K562 (cell line): ENCODE results near the gene FOSL1. TPM values are rescaled to one million over a fixed set of nuclear protein-coding genes. Genes with fewer than 3 reads are reported as not detected.

Source experiments
- CBX3 ChIP-seq, 2 experiments: IDR thresholded peaks; 1 replicate in 1 of 2; 2 replicates in 1 of 2; pipeline ENCODE4 v1.6.1; 2012; ENCODE audit warnings: inconsistent platforms in 2 of 2, low read length in 2 of 2, borderline replicate concordance in 1 of 2, control low read depth in 1 of 2
- CGGBP1 ChIP-seq: fragments of 250-450 bp; sonication (Bioruptor Pico); IDR thresholded peaks from 2 replicates; pipeline ENCODE4 v1.9.0; 2021; ENCODE audit warnings: mild to moderate bottlenecking
- KDM4B ChIP-seq, 2 experiments: fragments of 450-650 bp in 1 of 2; sonication (generic) in 1 of 2; IDR thresholded peaks; 2 replicates each; pipeline ENCODE4 v1.6.1; 2016 to 2017; ENCODE audit warnings: borderline replicate concordance in 2 of 2, antibody characterized with exemption in 1 of 2, low read depth in 1 of 2, mild to moderate bottlenecking in 1 of 2
- L3MBTL2 ChIP-seq: fragments of 450-650 bp; IDR thresholded peaks from 2 replicates; pipeline ENCODE4 v1.6.1; 2016; ENCODE audit warnings: mild to moderate bottlenecking, moderate library complexity
- MCM3 ChIP-seq: fragments of 450-650 bp; IDR thresholded peaks from 2 replicates; pipeline ENCODE4 v1.6.1; 2016
- MTF1 ChIP-seq: fragments of 250-450 bp; sonication (Bioruptor Pico); IDR thresholded peaks from 2 replicates; pipeline ENCODE4 v1.9.0; 2021; ENCODE audit warnings: moderate library complexity, mild to moderate bottlenecking, inconsistent platforms, borderline replicate concordance
- NFIX ChIP-seq: fragments of 250-450 bp; sonication (Bioruptor Pico); IDR thresholded peaks from 2 replicates; pipeline ENCODE4 v1.4.0; 2020; ENCODE audit warnings: low read depth, mild to moderate bottlenecking, moderate library complexity
- NR0B1 ChIP-seq: fragments of 450-650 bp; IDR thresholded peaks from one replicate; pipeline ENCODE4 v1.6.1; 2018; ENCODE audit warnings: mild to moderate bottlenecking, moderate library complexity; ENCODE audit not compliant: partially characterized antibody
- NR2C1 ChIP-seq, 2 experiments: fragments of 450-650 bp; IDR thresholded peaks; 2 replicates each; pipeline ENCODE4 v1.6.1; 2017; ENCODE audit warnings: mild to moderate bottlenecking in 2 of 2, antibody characterized with exemption in 1 of 2, inconsistent platforms in 1 of 2, missing compliant biosample characterization in 1 of 2, missing genetic modification characterization in 1 of 2
- PML ChIP-seq: IDR thresholded peaks from 2 replicates; pipeline ENCODE4 v1.6.1; 2012; ENCODE audit warnings: low read length, inconsistent platforms
- POLR2B ChIP-seq: fragments of 450-650 bp; IDR thresholded peaks from 2 replicates; pipeline ENCODE4 v1.6.1; 2018; ENCODE audit warnings: low read depth; ENCODE audit not compliant: partially characterized antibody
- PTBP1 ChIP-seq: fragments of 200-400 bp; formaldehyde crosslinking; IDR thresholded peaks from 2 replicates; pipeline ENCODE4 v1.6.1; 2017; ENCODE audit warnings: low read depth, low read length
- SIX5 ChIP-seq, 2 experiments: IDR thresholded peaks; 2 replicates each; pipeline ENCODE4 v1.6.1; 2011; ENCODE audit warnings: low read length in 2 of 2, borderline replicate concordance in 1 of 2, low read depth in 1 of 2, mild to moderate bottlenecking in 1 of 2, moderate library complexity in 1 of 2; ENCODE audit not compliant: insufficient read depth in 1 of 2
- THAP12 ChIP-seq: fragments of 250-450 bp; sonication (Bioruptor Pico); IDR thresholded peaks from 2 replicates; pipeline ENCODE4 v1.9.0; 2021; ENCODE audit warnings: mild to moderate bottlenecking, inconsistent platforms
- ZBTB1 ChIP-seq: sonication (generic); formaldehyde crosslinking; IDR thresholded peaks from 2 replicates; pipeline ENCODE4 v1.8.1; 2023; ENCODE audit warnings: missing genetic modification reagents, low read depth, mild to moderate bottlenecking, borderline replicate concordance
- ZBTB11 ChIP-seq, 3 experiments: fragments of 200-800 bp in 1 of 3; fragments of 250-450 bp in 1 of 3; fragments of 450-650 bp in 1 of 3; sonication (Bioruptor Pico) in 1 of 3; sonication (Bioruptor generic) in 1 of 3; formaldehyde crosslinking in 1 of 3; IDR thresholded peaks; 2 replicates each; pipeline versions ENCODE4 v1.6.1 to v1.8.0; 2016 to 2022; ENCODE audit warnings: mild to moderate bottlenecking in 2 of 3, missing genetic modification characterization in 2 of 3, missing compliant biosample characterization in 1 of 3, moderate library complexity in 1 of 3
- ZNF121 ChIP-seq: sonication (generic); formaldehyde crosslinking; conservative IDR thresholded peaks from 2 replicates; pipeline ENCODE4 v1.8.0; 2022; ENCODE audit warnings: missing genetic modification reagents
- ZNF24 ChIP-seq: fragments of 450-650 bp; IDR thresholded peaks from 2 replicates; pipeline ENCODE4 v1.6.1; 2016
- polyA plus RNA-seq, 8 experiments: library from polyadenylated mRNA; depleted of rRNA in 4 of 8; stranded (reverse) in 5 of 8; unstranded in 3 of 8; fragments of >200 nt; fragmentation: Nextera tagmentation in 2 of 8; fragmentation: Illumina TruSeq in 1 of 8; extraction: Ambion mirVana in 2 of 8; extraction: Trizol in 1 of 8; gene quantifications; 2 replicates each; pipeline versions ENCODE4 v1.2.1 to v1.2.3, GENCODE V29; 2011 to 2014; ENCODE audit warnings: inconsistent platforms in 1 of 8, missing spikeins in 1 of 8
- total RNA-seq, 7 experiments: library from RNA; depleted of rRNA in 6 of 7; stranded (reverse); fragments of >200 nt in 6 of 7; fragmentation: Illumina TruSeq in 2 of 7; extraction: Trizol in 2 of 7; gene quantifications; 2 replicates each; pipeline versions ENCODE4 v1.2.1 to v1.2.3, GENCODE V29; 2011 to 2021; ENCODE audit warnings: low replicate concordance in 1 of 7

FOSL1 gene
- total and polyA plus RNA-seq, 9 of the 15 experiments (the other 6 are each of a cell fraction or from before 2014, with no cell fraction given): 3.5 to 39.6 (median 10.0) TPM

GRCh38 chr11:65918211-65919140 is 18.3 kb upstream of the FOSL1 start, which contains the start of gene C11orf68 (continued):
- TF ChIP-seq ZBTB11 (CRISPR knock-in tag; IDR thresholded peaks at IDR 0.05) (0 out of 6 replicates have a peak, but pooled peaks of 1 of the 3 experiments have one; percentile 61), POLR2B (no peak), ZNF121 (CRISPR knock-in tag) (no peak; the same call in 1 of the 2 replicates), ZNF24 (no peak), CGGBP1 (CRISPR knock-in tag) (peak; percentile 15; the same call in 1 of the 2 replicates), NFIX (CRISPR knock-in tag) (no peak), PML (no peak), MTF1 (CRISPR knock-in tag) (no peak), ZBTB1 (CRISPR knock-in tag) (peak; percentile 11; the same call in 1 of the 2 replicates), L3MBTL2 (peak; percentile 45; the same call in 1 of the 2 replicates), CBX3 (IDR thresholded peaks at IDR 0.05; ENCODE audit: borderline replicate concordance in 1 of 2, low read length in 2 of 2) (peak in 1 of 2 experiments; percentile 77; a peak in 1 of 3 replicates), MCM3 (no peak), NR0B1 (no peak), NR2C1 (IDR thresholded peaks at IDR 0.05) (no peak), NR2C1 (tag; IDR thresholded peaks at IDR 0.05) (no peak), THAP12 (CRISPR knock-in tag) (no peak), SIX5 (IDR thresholded peaks at IDR 0.05; ENCODE audit: borderline replicate concordance in 1 of 2, insufficient read depth in 1 of 2, low read depth in 1 of 2, low read length in 2 of 2) (no peak), KDM4B (IDR thresholded peaks at IDR 0.05; ENCODE audit: borderline replicate concordance in 2 of 2, low read depth in 1 of 2) (no peak), PTBP1 (0 out of 2 replicates have a peak, but pooled peaks have one; percentile 57)
